GM12875 (cell line): Measurements from ENCODE around the gene WFIKKN1.

Experiments
- H3K4me3 ChIP-seq: one replicate; pipeline ENCODE4 v1.5.1; 2011; ENCODE audit warnings: low read depth, low read length, control low read depth
- CTCF ChIP-seq: IDR thresholded peaks from 2 replicates; pipeline ENCODE4 v1.5.1; 2011; ENCODE audit warnings: low read depth, mild to moderate bottlenecking, control low read depth, inconsistent platforms, low read length, moderate library complexity, borderline replicate concordance; ENCODE audit not compliant: insufficient read depth

Gene WFIKKN1

DNA sequence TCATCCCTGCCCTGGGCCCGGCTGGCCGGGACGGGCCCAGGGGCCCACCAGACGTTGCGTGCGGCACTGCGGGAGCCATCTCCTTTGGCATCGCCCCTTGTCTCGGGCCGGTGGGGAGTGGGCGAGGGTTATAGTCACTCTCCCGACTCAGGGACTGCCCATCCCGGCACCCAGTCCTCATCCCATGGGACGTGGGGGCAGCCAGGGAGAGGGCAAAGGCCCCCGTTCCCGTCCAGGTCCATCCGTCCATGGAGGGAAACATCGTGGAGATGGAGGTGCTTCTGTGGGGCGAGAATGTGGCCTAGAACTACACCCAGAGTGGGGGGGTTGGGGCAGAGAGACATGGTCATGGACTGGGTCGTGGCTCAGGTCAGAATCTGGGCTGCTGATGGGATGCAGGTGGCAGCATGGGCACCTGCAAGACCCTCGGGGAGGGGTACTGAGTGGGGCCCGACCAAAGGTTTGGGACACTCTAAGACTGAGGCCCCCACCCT, 15.9 kb downstream of the WFIKKN1 start:
- TF ChIP-seq CTCF: no peak
- no peak overlapping the region for H3K4me3 ChIP-seq

- H3K4me3 ChIP-seq: no peak overlapping the region
- no peak for TF ChIP-seq CTCF
These were observed 16.6 kb downstream of the WFIKKN1 start for GRCh38 chr16:647173-647902.

DNA sequence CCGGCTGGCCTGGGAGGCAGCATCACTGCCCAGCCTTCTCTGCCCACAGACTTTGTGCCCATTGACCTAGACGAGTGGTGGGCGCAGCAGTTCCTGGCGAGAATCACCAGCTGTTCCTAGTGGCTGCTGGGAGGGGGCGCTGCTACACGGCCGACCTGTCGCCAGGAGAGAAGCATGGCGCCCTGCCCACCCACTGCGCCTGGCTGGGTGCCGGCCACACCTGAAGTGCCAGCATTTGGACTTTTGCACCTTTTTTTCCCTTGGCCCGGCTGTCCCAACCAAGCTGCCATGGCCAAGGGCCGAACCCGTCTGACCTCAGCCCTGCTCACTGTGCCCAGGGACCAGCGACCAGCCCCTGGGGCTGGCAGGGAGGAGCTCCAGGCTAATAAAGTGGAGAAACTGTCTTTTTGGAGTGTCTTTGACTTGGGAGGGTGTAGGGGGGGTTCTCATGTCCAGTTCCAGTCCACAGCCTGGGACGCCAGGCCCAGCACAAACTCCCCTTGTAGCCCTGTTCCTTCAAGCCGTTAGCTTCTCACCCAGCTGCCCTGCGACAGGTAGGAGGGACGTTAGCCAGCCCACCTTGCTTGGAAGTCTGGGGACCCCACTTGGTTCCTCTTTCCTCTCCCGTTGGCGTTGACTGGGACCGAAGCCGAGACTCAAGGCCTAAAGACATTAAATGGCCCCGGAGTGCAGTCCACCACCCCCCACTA, 17.4 kb downstream of the WFIKKN1 start:
- peak overlapping the region; percentile 81 for H3K4me3 ChIP-seq
- peak; percentile 88 for TF ChIP-seq CTCF

DNA sequence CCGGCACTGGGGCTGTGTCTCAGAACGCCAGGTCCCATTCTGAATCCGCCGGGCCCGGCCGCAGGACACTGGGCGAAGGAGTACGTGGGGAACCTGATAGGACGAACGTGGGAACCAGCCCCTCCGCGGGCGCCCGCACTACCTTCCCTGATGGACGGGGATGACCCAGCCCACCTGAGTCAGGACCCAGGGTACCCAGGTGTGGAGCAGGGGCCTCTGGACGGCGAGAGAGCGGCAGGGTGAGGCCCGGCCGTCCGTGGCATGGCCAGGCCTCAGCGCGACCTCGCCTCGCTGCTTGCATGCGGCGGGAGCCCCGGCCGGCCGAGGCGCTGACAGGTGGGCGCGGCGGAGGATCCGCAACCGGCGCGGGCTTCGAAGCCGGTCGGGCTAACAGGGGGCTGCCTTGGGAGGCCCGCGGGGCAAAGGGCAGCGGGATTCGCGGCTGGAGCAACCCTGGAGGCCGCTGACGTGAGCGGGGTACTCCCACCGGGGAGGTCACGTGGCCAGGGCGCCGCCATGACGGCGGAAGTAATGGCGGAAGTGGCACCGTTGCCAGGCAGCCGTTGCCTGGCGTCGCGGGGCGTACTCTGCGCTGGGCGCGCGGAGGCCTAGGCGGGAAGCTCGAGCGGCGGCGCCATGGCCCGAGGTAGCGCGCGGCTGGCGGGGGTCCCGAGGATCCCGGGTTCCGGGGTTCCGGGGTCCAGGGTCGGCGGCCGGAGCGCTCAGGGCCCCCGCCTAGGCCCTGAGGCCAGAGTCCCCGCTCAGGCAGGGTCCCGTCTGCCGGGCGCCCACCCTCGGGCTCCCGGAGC, 18.2 kb downstream of the WFIKKN1 start, which contains the start of gene WDR90:
WDR90 (plus strand) TSS at position 585 of the 809 bp plus-strand sequence; CDS start at position 637, 52 bp downstream.
- no peak for TF ChIP-seq CTCF
- peak within 1 kb of the TSS; percentile 81 for H3K4me3 ChIP-seq

DNA sequence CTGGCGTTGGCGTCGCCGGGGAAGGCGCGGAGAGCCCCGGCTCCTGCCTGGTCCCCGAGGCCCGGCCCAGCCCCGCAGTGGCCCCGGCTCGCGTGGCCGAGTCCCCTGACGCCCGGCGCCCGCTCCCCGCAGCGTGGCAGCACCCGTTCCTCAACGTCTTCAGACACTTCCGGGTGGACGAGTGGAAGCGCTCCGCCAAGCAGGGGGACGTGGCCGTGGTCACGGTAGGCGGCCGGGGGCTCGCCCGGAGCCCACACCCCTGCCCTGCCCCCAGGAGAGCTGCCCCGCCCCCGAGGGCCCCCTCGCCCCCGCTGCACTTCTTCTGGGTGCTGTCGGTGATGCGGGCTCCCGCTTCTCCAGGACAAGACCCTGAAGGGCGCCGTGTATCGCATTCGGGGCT, 18.8 kb downstream of the WFIKKN1 start:
- TF ChIP-seq CTCF: no peak
- H3K4me3 ChIP-seq: peak overlapping the region; percentile 81

- no peak overlapping the region for H3K4me3 ChIP-seq
- TF ChIP-seq CTCF: no peak
These were observed 21.1 kb downstream of the WFIKKN1 start for GRCh38 chr16:651844-652243.
